SK-N-SH treated with all-trans-retinoic acid at 6 μM for 48 hours (cell line): ENCODE results near the gene CEP295NL.

ENCODE experiments used
- CREB5 ChIP-seq: fragments of 250-450 bp; sonication (Bioruptor Pico); IDR thresholded peaks from 2 replicates; pipeline ENCODE4 v1.5.1; 2020; ENCODE audit warnings: low read depth, mild to moderate bottlenecking, moderate library complexity
- PATZ1 ChIP-seq: fragments of 250-450 bp; sonication (Bioruptor Pico); IDR thresholded peaks from 2 replicates; pipeline ENCODE4 v1.8.0; 2020; ENCODE audit warnings: mild to moderate bottlenecking, moderate library complexity, borderline replicate concordance
- TOX ChIP-seq: fragments of 250-450 bp; sonication (Bioruptor Pico); IDR thresholded peaks from 2 replicates; pipeline ENCODE4 v1.8.0; 2021; ENCODE audit warnings: mild to moderate bottlenecking, moderate library complexity, borderline replicate concordance
- ZNF8 ChIP-seq: fragments of 450-650 bp; formaldehyde crosslinking; IDR thresholded peaks from 2 replicates; pipeline ENCODE4 v1.5.0; 2020; ENCODE audit warnings: mild to moderate bottlenecking, moderate library complexity

DNA sequence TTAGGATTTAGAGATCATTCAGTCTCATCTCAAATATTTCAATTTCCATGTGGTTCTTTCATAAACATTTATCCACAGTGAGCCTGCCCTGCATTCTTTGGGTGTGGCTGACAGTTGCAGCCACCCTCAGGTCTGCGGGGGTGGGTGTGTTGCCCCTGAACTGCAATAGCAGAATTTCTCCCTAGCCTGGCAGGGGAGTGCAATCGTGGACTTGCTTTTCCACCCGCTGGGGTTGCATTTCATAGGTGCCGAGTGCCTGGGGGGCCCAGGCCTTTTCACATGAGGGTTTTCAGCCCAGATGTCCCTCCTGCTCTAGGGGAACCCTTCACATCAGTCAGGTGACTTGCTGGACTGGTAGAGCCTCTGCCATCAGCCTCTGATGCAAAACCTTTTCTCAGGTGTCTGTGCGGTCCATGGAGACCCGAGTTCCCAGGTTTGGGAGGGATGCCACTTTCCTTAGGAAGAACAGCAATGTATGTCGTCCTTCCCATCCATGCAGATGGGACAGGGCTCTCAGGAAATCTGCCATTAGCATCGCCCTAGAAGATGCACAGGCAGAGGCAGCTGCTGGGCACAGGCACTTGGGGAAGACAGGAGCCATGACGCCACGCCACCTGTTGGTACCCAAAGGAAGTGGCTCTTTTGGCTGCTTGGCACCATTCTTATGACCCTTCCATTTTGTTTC lies 60.0 kb downstream of the CEP295NL start:
- TF ChIP-seq CREB5 (CRISPR knock-in tag) (no peak), ZNF8 (CRISPR knock-in tag) (no peak), TOX (CRISPR knock-in tag) (no peak), PATZ1 (CRISPR knock-in tag) (no peak)
